ENCODE results near the gene GDPGP1. TPM values are rescaled to one million over a fixed set of nuclear protein-coding genes. Genes with fewer than 3 reads are reported as not detected.

Gene GDPGP1
- total and polyA plus RNA-seq, 7 experiments from 2014 or later, result 0.61 to 16.3 (median 11.6) TPM

- peak overlapping the region in 4 of 9 donors; percentile 28 to 75 (median 48) for H3K27ac Mint-ChIP-seq
These were observed 20.2 kb upstream of the GDPGP1 start for GRCh38 chr15:90213818-90214204.

GRCh38 chr15:90214553-90215196 lies 19.3 kb upstream of the GDPGP1 start:
- Mint-ChIP-seq H3K9me3 (no peaks in the 10 kb centered on the region), H3K4me3 (no peak overlapping the region), H3K4me1 (peaks cover 10 to 38% (median 30%) of the 10 kb centered on the region in 7 donors), H3K36me3 (peaks cover 0 to 7% (median 3%) of the 10 kb centered on the region in 5 donors), H3K27me3 (no peaks in the 10 kb centered on the region), H3K27ac (peak overlapping the region in 1 of 9 donors; percentile 66)
- ChIA-PET POLR2A (interaction anchor here (1.1 kb wide), 1 partner anchor 13 kb away, joined by 3 read pairs; no protein-coding TSS in a partner anchor), CTCF (interaction anchor here (0.7 to 0.9 kb wide), 3 partner anchors 18 to 225 kb away, joined by 3 read pairs; no protein-coding TSS in a partner anchor)
- Histone ChIP-seq H3K4me1 (ENCODE audit: control insufficient read depth in 2 of 2, insufficient read depth in 2 of 2, low read length in 2 of 2) (no peaks in the 10 kb centered on the region), H3K9me3 (ENCODE audit: control insufficient read depth in 2 of 3, low read length in 3 of 3) (no peaks in the 10 kb centered on the region), H3K27me3 (ENCODE audit: control insufficient read depth in 2 of 2, insufficient read depth in 2 of 2, low read length in 2 of 2) (no peaks in the 10 kb centered on the region), H3K4me3 (ENCODE audit: low read length) (no peak overlapping the region), H3K27ac (ENCODE audit: low read depth, low read length) (no peak overlapping the region), H3K36me3 (ENCODE audit: control insufficient read depth in 2 of 3, insufficient read depth in 3 of 3, low read length in 3 of 3) (peaks cover 0 to 8% (median 0%) of the 10 kb centered on the region in 3 experiments)
- DNase-seq (no peak), ATAC-seq (no peak)
- intact Hi-C loops (cut with micrococcal nuclease), result loop anchor here in 1 of 2 donors (5.0 kb wide), 1 partner anchor 72 kb away; no protein-coding TSS in a partner anchor

More at GRCh38 chr15:90213818-90214204, 20.2 kb upstream of the GDPGP1 start:
- Mint-ChIP-seq H3K4me1 (peaks cover 9 to 40% (median 29%) of the 10 kb centered on the region in 7 donors), H3K9me3 (no peaks in the 10 kb centered on the region), H3K36me3 (peaks cover 0 to 13% (median 8%) of the 10 kb centered on the region in 5 donors), H3K27me3 (no peaks in the 10 kb centered on the region), H3K4me3 (no peak overlapping the region)
- DNase-seq, result no peak
- Histone ChIP-seq H3K27ac (ENCODE audit: low read depth, low read length) (no peak overlapping the region), H3K4me1 (ENCODE audit: control insufficient read depth in 2 of 2, insufficient read depth in 2 of 2, low read length in 2 of 2) (no peaks in the 10 kb centered on the region), H3K9me3 (ENCODE audit: control insufficient read depth in 2 of 3, low read length in 3 of 3) (no peaks in the 10 kb centered on the region), H3K27me3 (ENCODE audit: control insufficient read depth in 2 of 2, insufficient read depth in 2 of 2, low read length in 2 of 2) (no peaks in the 10 kb centered on the region), H3K4me3 (ENCODE audit: low read length) (no peak overlapping the region), H3K36me3 (ENCODE audit: control insufficient read depth in 2 of 3, insufficient read depth in 3 of 3, low read length in 3 of 3) (peaks cover 0 to 8% (median 0%) of the 10 kb centered on the region in 3 experiments)
- ATAC-seq, result peak; percentile 38
- ChIA-PET CTCF (interaction anchor here (0.6 kb wide), 1 partner anchor 326 kb away, joined by 3 read pairs; no protein-coding TSS in a partner anchor), POLR2A (interaction anchor here (1.1 kb wide), 1 partner anchor 12 kb away, joined by 3 read pairs; no protein-coding TSS in a partner anchor)
- intact Hi-C loops (cut with micrococcal nuclease), result no loop called here

- no peaks in the 10 kb centered on the region for H3K9me3 ChIP-seq (ENCODE audit: control insufficient read depth in 2 of 3, low read length in 3 of 3)
- no peak overlapping the region for H3K27ac ChIP-seq (ENCODE audit: low read depth, low read length)
- no peak for ATAC-seq
- no peak overlapping the region for H3K4me3 ChIP-seq (ENCODE audit: low read length)
- H3K4me1 ChIP-seq (ENCODE audit: control insufficient read depth in 2 of 2, insufficient read depth in 2 of 2, low read length in 2 of 2), result no peaks in the 10 kb centered on the region
- POLR2A ChIA-PET, result interaction anchor here (1.0 to 1.6 kb wide), 2 partner anchors 18 to 44 kb away, joined by 3 read pairs; no protein-coding TSS in a partner anchor
- Mint-ChIP-seq H3K36me3 (peaks cover 0 to 4% (median 0%) of the 10 kb centered on the region in 5 donors), H3K4me1 (peaks cover 7 to 27% (median 14%) of the 10 kb centered on the region in 7 donors), H3K27ac (no peak overlapping the region), H3K27me3 (no peaks in the 10 kb centered on the region), H3K4me3 (peak overlapping the region in 1 of 10 donors; percentile 37), H3K9me3 (no peaks in the 10 kb centered on the region)
- peaks cover 0 to 15% (median 0%) of the 10 kb centered on the region in 3 experiments for H3K36me3 ChIP-seq (ENCODE audit: control insufficient read depth in 2 of 3, insufficient read depth in 3 of 3, low read length in 3 of 3)
- no peak for DNase-seq
- CTCF ChIA-PET, result interaction anchor here (0.6 to 2.5 kb wide), 5 partner anchors 9 to 43 kb away, joined by 3 to 10 read pairs (median 4); partner anchors contain the start of gene CIB1
- intact Hi-C loops (cut with micrococcal nuclease), result loop anchor here in 1 of 2 donors (5.0 kb wide), 1 partner anchor 76 kb away; no protein-coding TSS in a partner anchor
- no peaks in the 10 kb centered on the region for H3K27me3 ChIP-seq (ENCODE audit: control insufficient read depth in 2 of 2, insufficient read depth in 2 of 2, low read length in 2 of 2)
These were observed 16.2 kb upstream of the GDPGP1 start for GRCh38 chr15:90217671-90218394.

GRCh38 chr15:90219421-90220141 lies 14.4 kb upstream of the GDPGP1 start:
- CTCF ChIA-PET, result interaction anchor here (0.5 to 2.5 kb wide), 5 partner anchors 12 to 69 kb away, joined by 3 to 10 read pairs (median 3); no protein-coding TSS in a partner anchor
- Histone ChIP-seq H3K4me1 (ENCODE audit: control insufficient read depth in 2 of 2, insufficient read depth in 2 of 2, low read length in 2 of 2) (no peaks in the 10 kb centered on the region), H3K36me3 (ENCODE audit: control insufficient read depth in 2 of 3, insufficient read depth in 3 of 3, low read length in 3 of 3) (peaks cover 0 to 31% (median 0%) of the 10 kb centered on the region in 3 experiments), H3K9me3 (ENCODE audit: control insufficient read depth in 2 of 3, low read length in 3 of 3) (no peaks in the 10 kb centered on the region), H3K27ac (ENCODE audit: low read depth, low read length) (no peak overlapping the region), H3K27me3 (ENCODE audit: control insufficient read depth in 2 of 2, insufficient read depth in 2 of 2, low read length in 2 of 2) (no peaks in the 10 kb centered on the region), H3K4me3 (ENCODE audit: low read length) (no peak overlapping the region)
- Mint-ChIP-seq H3K4me1 (peaks cover 7 to 22% (median 12%) of the 10 kb centered on the region in 7 donors), H3K36me3 (peaks cover 0 to 9% (median 3%) of the 10 kb centered on the region in 5 donors), H3K27ac (peak overlapping the region in 3 of 9 donors; percentile 4 to 55 (median 49)), H3K9me3 (peaks cover 0 to 1% (median 0%) of the 10 kb centered on the region in 11 donors), H3K27me3 (no peaks in the 10 kb centered on the region), H3K4me3 (no peak overlapping the region)
- POLR2A ChIA-PET, result interaction anchor here (0.8 to 1.3 kb wide), 3 partner anchors 17 to 30 kb away, joined by 3 to 4 read pairs (median 3); partner anchors contain the start of gene SEMA4B
- intact Hi-C loops (cut with micrococcal nuclease), result loop anchor here (1.0 to 5.0 kb wide), 6 partner anchors 12 to 77 kb away; partner anchors contain the start of gene SEMA4B (in 1 of the 2)
- DNase-seq (peak; percentile 39 to 66 (median 52)), ATAC-seq (peak; percentile 87)

- Histone ChIP-seq H3K36me3 (ENCODE audit: control insufficient read depth in 2 of 3, insufficient read depth in 3 of 3, low read length in 3 of 3) (peaks cover 0 to 44% (median 6%) of the 10 kb centered on the region in 3 experiments), H3K4me1 (ENCODE audit: control insufficient read depth in 2 of 2, insufficient read depth in 2 of 2, low read length in 2 of 2) (no peaks in the 10 kb centered on the region), H3K27me3 (ENCODE audit: control insufficient read depth in 2 of 2, insufficient read depth in 2 of 2, low read length in 2 of 2) (no peaks in the 10 kb centered on the region), H3K9me3 (ENCODE audit: control insufficient read depth in 2 of 3, low read length in 3 of 3) (no peaks in the 10 kb centered on the region), H3K4me3 (ENCODE audit: low read length) (no peak overlapping the region), H3K27ac (ENCODE audit: low read depth, low read length) (no peak overlapping the region)
- ChIA-PET CTCF (interaction anchor here (0.8 to 1.9 kb wide), 4 partner anchors 12 to 79 kb away, joined by 3 to 6 read pairs (median 4); no protein-coding TSS in a partner anchor), POLR2A (interaction anchor here (0.7 to 2.0 kb wide), 3 partner anchors 12 to 80 kb away, joined by 3 to 10 read pairs (median 5); partner anchors contain the start of genes CIB1, GDPGP1 and SEMA4B)
- Mint-ChIP-seq H3K4me1 (peaks cover 7 to 19% (median 10%) of the 10 kb centered on the region in 7 donors), H3K27ac (no peak overlapping the region), H3K36me3 (peaks cover 0 to 11% (median 5%) of the 10 kb centered on the region in 5 donors), H3K4me3 (no peak overlapping the region), H3K27me3 (no peaks in the 10 kb centered on the region), H3K9me3 (peaks cover 0 to 1% (median 0%) of the 10 kb centered on the region in 11 donors)
- DNase-seq (no peak), ATAC-seq (peak; percentile 37)
- intact Hi-C loops (cut with micrococcal nuclease), result no loop called here
These were observed 12.6 kb upstream of the GDPGP1 start for GRCh38 chr15:90221246-90221900.
